ENCODE data around the gene ARID1B.

Gene ARID1B

GRCh38 chr6:157213907-157214565, 436.9 kb downstream of the ARID1B start:
- DNase-seq (ENCODE audit: low spot score), result no peak

GRCh38 chr6:157215717-157216116, 438.5 kb downstream of the ARID1B start:
- DNase-seq (ENCODE audit: low spot score), result no peak

GRCh38 chr6:157216570-157216969, 439.4 kb downstream of the ARID1B start:
- no peak for DNase-seq (ENCODE audit: low spot score)

GRCh38 chr6:157217198-157217893, 440.2 kb downstream of the ARID1B start:
- DNase-seq (ENCODE audit: low spot score), result no peak

- DNase-seq (ENCODE audit: low spot score), result no peak
These were observed 440.8 kb downstream of the ARID1B start for GRCh38 chr6:157217894-157218370.

GRCh38 chr6:157218371-157219198, 441.4 kb downstream of the ARID1B start:
- no peak for DNase-seq (ENCODE audit: low spot score)

- no peak for DNase-seq (ENCODE audit: low spot score)
These were observed 442.3 kb downstream of the ARID1B start for GRCh38 chr6:157219201-157220200.

- DNase-seq (ENCODE audit: low spot score), result no peak
These were observed 443.3 kb downstream of the ARID1B start for GRCh38 chr6:157220485-157220884.

- peak; percentile 95 for DNase-seq (ENCODE audit: low spot score)
These were observed 444.1 kb downstream of the ARID1B start for GRCh38 chr6:157221049-157221816.

- no peak for DNase-seq (ENCODE audit: low spot score)
These were observed 444.6 kb downstream of the ARID1B start for GRCh38 chr6:157221817-157222175.

GRCh38 chr6:157222201-157222981, 445.2 kb downstream of the ARID1B start:
- no peak for DNase-seq (ENCODE audit: low spot score)

GRCh38 chr6:157223021-157223430, 445.8 kb downstream of the ARID1B start:
- no peak for DNase-seq (ENCODE audit: low spot score)

- DNase-seq (ENCODE audit: low spot score), result no peak
These were observed 446.3 kb downstream of the ARID1B start for GRCh38 chr6:157223511-157223910.

- no peak for DNase-seq (ENCODE audit: low spot score)
These were observed 447.2 kb downstream of the ARID1B start for GRCh38 chr6:157224178-157224950.

- no peak for DNase-seq (ENCODE audit: low spot score)
These were observed 447.9 kb downstream of the ARID1B start for GRCh38 chr6:157224951-157225574.

GRCh38 chr6:157225575-157225995, 448.4 kb downstream of the ARID1B start:
- no peak for DNase-seq (ENCODE audit: low spot score)

- DNase-seq (ENCODE audit: low spot score), result no peak
These were observed 448.9 kb downstream of the ARID1B start for GRCh38 chr6:157226026-157226625.

- DNase-seq (ENCODE audit: low spot score), result no peak
These were observed 449.6 kb downstream of the ARID1B start for GRCh38 chr6:157226761-157227160.

All from AG08396 (cell line).